ENCODE results near the gene ITPK1.

GRCh38 chr14:93057586-93058280 is 58.0 kb downstream of the ITPK1 start:
- TF ChIP-seq CTCF (conservative IDR thresholded peaks at IDR 0.05) = no peak
- no peak for TF ChIP-seq EZH2 (IDR thresholded peaks at IDR 0.05; ENCODE audit: low read depth)
